HG03469 (cell line): Measurements from ENCODE around the gene SETDB1.
"Not testable (repeated sequence)": the region's sequence is repeated elsewhere in the genome, so short reads cannot be mapped to it uniquely, and the experiment has no call there.

Source experiments
- ATAC-seq: cut with Tn5 transposase; IDR thresholded peaks from one replicate; pipeline ENCODE4 v1.9.1; 2021; ENCODE audit warnings: mild to moderate bottlenecking, moderate library complexity, moderate number of reproducible peaks; ENCODE audit not compliant: unreplicated experiment

Gene SETDB1

DNA sequence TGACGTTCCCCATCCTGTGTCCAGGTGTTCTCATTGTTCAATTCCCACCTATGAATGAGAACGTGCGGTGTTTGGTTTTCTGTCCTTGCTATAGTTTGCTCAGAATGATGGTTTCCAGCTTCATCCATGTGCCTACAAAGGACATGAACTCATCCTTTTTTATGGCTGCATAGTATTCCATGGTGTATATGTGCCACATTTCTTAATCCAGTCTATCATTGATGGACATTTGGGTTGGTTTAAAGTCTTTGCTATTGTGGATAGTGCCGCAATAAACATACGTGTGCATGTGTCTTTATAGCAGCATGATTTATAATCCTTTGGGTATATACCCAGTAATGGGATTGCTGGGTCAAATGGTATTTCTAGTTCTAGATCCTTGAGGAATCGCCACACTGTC lies 2.6 kb downstream of the SETDB1 start:
- not testable (repeated sequence) for ATAC-seq

DNA sequence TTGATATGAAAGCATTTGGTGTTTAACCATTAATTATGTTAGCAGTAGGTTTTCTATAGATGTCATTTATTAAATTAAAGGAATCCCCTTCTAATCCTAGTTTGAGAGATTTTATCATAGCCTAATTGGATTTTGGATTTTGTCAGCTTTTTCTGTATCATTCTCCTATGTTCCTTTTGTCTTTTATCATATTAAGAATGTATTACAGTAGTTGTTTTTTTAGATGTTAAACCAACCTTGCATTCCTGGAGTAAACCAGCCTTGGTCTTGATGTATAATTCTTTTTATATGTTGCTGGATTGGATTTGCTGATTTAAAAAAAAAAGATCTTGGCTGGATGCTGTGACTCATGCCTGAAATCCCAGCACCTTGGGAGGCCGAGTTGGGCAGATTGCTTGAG lies 5.6 kb downstream of the SETDB1 start:
- ATAC-seq, result no peak

DNA sequence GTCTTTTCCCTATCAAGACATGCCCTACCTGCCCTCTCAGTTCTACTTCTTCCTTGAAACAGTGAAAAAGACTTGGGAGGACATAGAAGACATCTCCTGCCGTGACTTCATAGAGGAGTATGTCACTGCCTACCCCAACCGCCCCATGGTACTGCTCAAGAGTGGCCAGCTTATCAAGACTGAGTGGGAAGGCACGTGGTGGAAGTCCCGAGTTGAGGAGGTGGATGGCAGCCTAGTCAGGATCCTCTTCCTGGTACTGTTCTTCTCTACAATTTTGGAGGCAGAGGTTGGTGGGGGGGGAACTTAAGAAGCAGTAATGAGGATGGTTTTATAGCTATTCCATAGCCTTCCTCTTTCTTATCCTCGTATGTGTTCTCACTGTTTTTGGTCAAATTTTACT lies 18.7 kb downstream of the SETDB1 start:
- no peak for ATAC-seq

DNA sequence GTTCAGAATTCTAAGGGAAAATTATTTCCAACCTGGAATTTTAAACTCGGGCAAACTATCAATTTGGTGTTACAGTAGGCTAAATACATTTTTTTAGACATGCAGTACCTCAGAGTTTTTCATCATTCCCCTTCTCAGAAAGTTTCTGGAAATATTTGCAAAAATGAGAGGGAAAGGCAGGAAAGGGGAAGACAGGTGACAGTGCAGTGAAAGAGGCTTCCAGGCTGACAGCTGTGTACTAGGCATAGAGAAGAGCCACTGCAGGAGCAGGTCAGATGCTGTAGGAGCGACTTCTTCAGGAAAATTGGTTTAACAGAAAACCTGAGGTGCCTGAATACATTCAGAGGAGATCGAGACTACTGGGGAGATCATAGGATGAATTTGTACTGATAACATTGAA lies 28.5 kb downstream of the SETDB1 start:
- ATAC-seq, result no peak

DNA sequence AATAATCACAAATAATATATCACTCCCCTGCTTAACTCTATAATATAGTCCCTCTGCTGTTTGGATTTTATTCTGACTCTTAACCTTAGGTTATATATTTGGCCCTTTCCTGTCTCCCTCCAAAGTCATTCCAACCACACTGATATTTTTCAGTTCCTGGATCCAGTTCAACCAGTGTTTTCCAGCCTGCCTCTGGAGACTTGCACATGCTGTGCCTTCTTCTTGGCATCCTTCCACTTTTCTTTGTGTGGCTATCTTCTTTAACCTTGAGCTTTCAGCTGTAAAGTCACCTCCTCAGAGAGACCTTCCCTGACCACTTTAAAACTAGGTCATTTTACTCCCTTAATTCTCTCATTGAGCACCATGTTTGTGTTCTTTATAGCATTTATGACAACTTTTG lies 29.1 kb downstream of the SETDB1 start:
- no peak for ATAC-seq

DNA sequence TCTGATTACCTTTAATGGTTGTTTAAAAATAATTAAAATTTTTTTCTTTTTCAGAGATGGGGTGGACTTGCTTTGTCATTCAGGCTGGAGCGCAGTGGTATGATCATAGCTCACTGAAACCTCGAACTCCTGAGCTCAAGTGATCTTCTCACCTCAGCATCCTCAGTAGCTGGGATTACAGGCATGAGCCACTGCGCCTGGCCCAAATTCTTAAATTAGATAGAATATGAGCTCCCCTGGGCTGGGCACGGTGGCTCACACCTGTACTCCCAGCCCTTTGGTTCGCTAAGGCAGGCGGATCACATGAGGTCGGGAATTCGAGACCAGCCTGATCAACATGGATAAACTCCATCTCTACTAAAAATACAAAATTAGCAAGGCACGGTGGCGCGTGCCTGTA lies 31.5 kb downstream of the SETDB1 start:
- no peak for ATAC-seq

DNA sequence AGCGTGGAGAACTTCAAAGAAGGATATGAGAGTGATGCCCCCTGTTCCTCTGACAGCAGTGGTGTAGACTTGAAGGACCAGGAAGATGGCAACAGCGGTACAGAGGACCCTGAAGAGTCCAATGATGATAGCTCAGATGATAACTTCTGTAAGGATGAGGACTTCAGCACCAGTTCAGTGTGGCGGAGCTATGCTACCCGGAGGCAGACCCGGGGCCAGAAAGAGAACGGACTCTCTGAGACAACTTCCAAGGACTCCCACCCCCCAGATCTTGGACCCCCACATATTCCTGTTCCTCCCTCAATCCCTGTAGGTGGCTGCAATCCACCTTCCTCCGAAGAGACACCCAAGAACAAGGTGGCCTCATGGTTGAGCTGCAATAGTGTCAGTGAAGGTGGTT lies 34.5 kb downstream of the SETDB1 start:
- no peak for ATAC-seq

DNA sequence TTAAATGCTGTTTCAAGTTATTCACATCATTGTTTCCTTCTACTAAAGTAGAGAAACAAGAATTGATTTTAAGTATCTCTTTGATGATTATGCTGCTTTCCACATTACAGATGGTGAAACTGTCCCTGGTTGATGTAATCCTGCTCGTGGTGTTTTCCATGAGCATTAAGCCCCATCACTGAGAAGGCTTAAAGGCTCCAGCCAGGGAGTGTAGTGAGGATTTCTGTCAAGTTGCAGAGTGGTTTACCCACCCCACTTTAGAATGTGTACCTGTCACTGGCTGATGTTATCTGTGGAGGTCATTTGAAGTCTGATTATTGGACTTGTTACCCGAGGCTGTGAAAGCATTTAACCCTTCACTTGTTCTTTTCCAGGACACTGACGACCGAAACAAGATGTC lies 35.6 kb downstream of the SETDB1 start:
- ATAC-seq, result no peak

DNA sequence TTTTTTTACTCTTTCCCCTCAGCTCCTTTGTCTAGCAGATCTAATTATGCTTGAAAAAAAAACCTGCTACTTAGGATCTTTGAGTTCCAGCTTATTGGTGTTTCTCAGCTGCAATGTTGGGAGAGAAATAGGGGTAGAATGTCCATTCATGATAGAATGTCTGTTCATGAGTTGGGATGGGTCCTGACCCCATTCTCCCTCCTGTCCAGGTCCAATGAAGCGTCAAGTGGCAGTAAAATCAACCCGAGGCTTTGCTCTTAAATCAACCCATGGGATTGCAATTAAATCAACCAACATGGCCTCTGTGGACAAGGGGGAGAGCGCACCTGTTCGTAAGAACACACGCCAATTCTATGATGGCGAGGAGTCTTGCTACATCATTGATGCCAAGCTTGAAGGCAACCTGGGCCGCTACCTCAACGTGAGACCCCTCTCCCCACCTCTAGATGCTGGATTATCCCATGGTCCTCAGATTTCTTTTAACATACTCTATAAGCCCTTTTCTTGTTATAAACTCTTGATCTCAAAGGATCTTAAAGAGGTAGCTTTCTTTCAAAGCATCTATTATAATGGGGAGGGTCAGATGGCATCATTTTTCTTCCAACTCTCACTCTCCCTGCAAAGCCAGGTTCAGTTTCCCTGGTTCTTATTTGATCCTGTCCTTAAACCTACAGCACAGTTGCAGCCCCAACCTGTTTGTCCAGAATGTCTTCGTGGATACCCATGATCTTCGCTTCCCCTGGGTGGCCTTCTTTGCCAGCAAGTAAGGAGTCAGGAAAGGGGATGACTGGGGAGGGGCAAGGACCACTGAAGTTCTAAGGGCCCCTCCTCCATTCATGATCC lies 37.4 kb downstream of the SETDB1 start:
- no peak for ATAC-seq

DNA sequence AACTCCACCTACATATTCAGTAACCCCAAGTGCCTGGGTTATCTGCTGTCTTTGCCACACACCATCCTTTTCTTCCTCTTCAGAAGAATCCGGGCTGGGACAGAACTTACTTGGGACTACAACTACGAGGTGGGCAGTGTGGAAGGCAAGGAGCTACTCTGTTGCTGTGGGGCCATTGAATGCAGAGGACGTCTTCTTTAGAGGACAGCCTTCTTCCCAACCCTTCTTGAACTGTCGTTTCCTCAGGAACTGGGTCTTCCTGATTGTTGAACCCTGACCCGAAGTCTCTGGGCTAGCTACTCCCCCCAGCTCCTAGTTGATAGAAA lies 38.0 kb downstream of the SETDB1 start:
- ATAC-seq, result no peak

DNA sequence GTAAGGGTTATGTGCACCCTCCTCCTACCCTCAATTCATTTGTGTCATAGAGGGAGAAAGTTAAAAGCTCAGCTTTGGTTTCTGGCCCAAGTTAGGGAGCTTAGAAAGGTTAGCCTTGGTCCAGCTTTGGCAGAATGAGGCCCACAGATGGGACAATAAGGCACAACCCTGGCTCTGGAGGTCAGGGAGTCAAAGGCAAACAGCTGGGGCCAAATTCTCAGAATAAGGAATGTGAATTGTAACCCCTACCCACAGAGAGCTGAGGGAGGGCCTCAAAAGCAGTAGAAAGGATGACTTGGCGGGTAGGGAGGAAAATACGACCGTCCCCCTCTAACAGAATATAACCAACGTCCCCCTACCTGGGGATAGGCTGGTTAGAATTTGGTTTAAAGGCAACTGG lies 39.4 kb downstream of the SETDB1 start:
- ATAC-seq, result no peak

DNA sequence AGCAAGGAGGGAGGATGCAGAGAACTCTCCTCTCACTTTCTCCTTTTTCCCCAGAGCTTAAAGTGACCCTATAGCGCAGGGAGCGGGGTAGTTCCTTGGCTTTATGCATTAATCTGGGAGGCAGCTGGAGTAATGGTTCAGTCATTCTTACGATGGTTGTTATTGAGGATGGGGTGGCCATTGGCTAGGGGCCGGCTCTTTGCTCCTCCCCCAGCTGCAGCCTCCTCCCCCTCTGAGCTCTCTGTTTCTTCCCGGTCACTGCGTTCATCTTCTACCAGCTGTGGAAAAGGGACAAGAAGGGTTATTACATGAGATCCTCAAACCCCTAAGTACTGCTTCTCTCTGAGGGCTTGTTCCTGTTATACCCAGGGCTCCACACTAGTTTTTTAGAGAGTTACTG lies 39.8 kb downstream of the SETDB1 start:
- no peak for ATAC-seq

DNA sequence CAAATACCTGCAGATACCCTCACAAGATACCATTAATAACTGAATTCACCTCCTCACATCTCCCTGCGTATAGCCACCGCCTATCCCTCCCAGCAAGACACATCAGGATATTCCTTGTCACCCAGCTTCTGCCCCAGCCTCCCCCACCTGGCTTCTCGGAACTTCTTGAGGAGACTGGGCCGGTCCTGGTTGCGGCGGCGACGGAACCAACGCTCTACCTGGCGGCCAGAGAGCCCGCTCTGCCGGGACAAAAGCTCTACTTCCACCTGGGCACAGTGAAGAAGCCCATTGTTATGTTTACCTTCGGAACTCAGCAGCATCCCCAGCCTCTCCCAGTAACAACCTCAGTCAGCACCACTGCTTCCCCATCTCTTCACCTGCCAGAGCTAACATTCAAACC lies 41.8 kb downstream of the SETDB1 start:
- ATAC-seq, result no peak

DNA sequence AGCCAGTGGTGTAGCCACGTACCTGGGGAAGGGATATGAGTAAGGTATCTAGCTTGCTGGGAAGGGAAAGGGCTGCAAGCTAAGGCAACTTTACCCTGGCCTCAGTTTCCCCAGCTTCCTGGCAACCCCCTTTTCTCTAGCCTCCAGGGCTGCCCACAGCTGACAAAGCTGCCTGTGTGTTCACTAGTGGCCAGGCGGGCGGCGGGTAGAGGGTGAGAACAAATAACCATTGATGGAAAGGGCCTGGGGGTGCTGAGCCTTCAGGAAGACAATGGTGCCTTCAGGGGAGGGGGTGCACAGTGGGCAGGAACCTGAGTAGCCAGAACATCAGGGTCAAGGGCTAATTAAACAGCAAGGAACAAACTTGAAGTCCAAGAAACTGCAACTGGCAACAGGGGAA lies 42.3 kb downstream of the SETDB1 start:
- no peak for ATAC-seq

DNA sequence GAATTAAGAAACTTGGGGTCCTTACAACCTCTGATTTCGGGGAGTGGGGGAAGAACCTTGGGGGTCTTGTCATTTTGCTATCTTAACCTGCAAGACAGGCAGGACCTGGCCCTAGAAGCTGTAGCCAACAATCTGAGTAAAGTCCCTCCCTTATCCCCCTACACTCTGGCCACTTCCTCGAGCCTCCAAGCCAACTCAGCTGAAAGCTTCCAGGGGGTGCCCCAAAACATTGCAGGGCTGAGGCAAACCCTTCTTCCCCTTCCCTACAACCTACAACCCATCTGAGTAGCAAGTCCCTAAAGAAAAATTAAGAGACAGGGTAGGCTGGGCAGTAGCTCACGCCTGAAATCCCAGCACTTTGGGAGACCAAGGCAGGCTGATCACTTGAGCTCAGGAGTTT lies 43.5 kb downstream of the SETDB1 start:
- ATAC-seq, result no peak

DNA sequence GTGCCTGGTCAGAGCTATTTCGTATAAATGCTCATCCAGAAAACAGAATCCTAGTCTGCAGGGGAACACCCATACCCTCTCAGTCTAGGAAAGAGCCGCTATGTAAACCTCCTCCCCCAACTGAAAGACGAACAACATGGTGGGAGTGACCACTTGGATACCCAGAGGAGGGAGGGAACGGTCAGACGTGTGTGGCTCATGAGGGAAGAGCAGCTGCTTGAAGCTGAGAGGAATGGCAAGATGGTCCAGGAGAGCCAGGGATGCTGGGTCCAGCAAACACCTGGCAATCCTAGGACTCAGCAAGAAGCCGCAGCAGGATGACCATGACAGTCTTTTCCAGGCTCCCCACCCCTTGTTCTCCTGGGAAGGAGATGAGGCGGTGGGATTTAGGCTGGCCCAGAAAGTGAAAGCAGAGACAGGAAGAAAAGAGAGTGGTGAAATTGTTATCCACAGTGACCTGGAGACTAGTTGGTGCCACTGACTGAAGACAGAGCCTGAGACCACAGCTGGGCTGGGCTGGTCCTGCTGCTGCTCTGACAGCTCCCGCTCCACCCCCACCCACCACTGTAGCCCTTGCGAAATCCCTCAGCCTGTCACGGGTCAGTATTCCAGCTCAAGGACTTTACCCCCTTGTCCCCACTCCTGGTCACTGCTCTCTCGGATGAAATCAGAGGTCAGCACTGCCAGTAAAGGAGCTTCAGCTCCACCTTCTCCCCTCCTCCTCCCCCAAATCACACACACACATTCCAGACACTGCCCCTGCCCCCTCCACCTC lies 44.8 kb downstream of the SETDB1 start:
- no peak for ATAC-seq

DNA sequence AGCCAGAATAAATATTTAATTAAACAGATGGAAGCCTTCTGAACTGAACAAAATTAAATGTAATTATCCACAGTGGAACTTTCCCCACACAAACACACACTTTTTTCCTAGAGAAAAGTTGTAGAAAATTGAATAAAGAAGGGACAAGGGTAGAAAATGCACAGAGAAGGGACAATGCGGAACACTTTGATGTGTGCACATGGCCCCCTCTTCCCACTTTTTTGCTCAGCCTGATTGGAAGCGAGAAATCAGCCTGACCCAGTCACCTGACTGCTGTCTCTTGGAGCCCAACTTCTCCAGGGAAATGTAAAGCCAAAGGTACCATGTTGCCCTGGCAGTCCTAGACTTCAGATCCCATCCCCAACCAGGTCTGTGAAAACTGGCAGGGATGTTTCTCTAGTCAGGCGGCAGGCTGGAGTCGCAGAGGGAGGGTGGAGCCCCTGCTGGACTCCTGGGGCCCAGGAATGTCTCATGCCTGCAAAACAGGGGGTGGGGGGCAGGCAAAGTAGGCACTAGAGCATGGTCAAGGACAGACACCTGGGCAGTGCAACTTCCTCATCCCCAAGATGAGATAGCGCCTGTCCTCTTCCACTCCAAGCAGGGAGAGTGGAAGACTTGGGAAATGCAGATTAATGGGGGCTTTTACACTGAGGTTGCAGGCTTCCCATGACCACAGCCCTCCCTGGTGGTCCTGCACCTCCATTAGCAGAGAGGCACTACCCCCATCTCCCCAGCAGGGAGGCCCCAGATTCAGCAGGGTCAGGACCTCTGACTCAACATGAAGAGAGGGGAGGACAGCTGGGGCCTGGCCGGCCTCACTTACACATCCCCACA lies 45.6 kb downstream of the SETDB1 start:
- no peak for ATAC-seq

DNA sequence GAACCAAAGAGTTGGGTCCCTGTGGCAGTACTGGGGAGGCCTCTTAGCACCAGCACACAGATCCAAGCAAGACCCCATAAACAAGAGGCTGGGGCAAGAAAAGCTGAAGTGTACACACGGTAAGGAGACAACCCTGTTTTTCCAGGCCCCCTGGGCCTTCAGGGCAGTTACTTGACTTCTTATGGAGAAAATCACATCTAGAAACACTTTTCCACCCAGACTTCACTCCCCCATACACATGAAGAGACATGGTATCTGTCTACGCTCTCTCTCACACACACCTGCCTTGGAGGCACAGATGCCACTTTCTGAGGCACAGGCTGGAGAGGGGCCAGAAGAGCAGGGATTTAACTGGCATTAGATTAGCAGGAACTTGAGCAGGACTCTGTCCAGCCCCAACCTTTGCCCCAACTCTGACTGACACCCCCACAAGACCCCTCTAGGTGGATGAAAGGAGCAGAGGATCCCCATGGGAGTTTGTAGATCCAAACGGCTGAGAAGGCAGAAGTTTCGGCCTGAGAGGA lies 46.3 kb downstream of the SETDB1 start:
- no peak for ATAC-seq

DNA sequence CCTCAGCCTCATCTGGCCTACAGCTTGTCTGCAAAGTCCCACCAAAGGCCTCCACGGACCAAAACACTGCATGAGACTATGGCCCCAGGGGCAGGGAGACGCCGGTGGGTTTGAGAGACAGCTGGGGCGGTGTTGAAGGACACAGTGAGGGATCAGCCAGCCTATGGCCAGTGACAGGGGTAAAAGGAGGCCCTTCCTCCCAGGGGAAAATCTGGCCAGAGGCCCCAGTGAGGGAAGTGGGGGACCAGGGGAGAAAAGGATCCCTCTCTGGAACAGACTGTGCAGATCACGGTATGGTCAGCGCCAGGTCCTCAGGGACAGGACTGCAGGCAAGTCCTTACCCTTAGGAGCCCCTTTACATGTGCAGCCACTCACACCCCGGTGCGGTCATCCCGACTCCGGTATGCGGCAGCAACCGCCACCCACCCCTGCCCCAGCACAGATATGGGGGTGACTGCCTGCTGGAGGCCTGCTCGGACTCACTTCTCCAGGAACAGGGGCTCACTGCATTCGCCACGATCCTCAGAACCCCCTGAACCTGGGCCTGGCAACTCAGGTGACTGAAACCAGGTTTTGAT lies 47.2 kb downstream of the SETDB1 start:
- ATAC-seq, result no peak

DNA sequence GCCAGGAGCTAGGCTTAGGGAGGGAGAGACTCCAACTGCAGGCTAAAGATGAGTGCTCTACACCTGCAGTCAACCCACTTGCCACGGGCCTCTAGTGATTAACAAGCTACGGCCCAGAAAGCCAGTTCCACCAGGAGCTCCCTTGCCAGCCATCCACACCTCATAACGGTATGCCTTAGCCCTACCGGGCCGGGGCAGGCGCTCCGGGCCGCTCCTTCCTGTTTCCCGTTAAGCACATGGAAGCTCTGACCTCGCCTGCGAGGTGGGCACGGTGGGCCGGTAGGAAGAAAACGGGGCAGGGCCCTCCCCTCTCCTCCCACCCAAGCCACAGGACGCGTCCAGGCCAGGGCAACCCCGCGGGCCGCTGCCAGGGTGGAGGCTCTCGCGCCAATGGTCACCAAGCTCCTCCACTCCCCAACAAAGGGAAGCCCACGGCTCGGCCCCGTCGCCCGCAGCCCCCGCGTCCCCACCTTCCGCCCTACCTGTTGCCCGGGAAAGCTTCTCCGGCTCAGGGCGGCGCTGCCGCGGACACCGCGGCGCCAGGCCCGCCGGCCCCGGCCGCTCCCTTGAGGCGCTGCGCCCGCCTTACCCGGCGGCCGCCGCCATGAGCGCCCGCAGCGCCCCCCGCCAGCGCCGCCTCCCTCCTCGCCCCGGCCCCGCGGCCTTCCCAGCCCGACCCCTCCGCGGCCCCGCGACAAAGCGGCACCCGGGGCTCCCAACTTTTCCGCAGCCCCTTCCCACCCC lies 47.8 kb downstream of the SETDB1 start:
- no peak for ATAC-seq
